ENCODE results near the gene ARL6IP6.

GRCh38 chr2:152796941-152797340 is 78.5 kb downstream of the ARL6IP6 start:
- TF ChIP-seq POLR2A (IDR thresholded peaks at IDR 0.05; ENCODE audit: low read depth, low read length), result no peak
- no peak for TF ChIP-seq POLR2AphosphoS5 (IDR thresholded peaks at IDR 0.05; ENCODE audit: low read depth, low read length)
